DMS53 treated with DMSO at 0.1 percent for 48 hours (cell line): ENCODE data around the gene OR51S1.
"Not testable (repeated sequence)": the region's sequence is repeated elsewhere in the genome, so short reads cannot be mapped to it uniquely, and the experiment has no call there.

ENCODE experiments used
- DNase-seq: peaks from one replicate; lab custom pipeline; 2025; ENCODE audit not compliant: unreplicated experiment; lab: John Stamatoyannopoulos, UW

OR51S1 gene

GRCh38 chr11:4809246-4809645 is 39.8 kb downstream of the OR51S1 start:
- DNase-seq: no peak

- DNase-seq: no peak
These were observed 40.5 kb downstream of the OR51S1 start for GRCh38 chr11:4808476-4808875.

DNA sequence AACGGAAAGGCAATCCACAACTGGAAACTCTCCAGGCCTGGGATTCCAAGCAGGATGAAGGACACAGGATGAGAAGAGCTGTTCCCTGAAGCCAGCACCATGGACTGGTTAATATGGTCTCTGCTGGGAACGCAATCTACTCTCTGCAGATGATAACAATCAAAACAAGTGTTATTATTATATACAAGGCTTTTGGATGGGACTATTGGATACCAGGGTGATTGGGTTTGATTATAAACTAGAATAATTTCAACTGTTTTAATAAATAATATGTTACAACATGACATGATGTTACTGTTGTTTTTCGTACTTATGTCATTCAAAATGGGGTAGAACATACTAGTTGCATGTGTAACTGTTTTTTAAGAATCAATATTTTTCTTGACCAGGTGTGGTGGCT is 44.7 kb downstream of the OR51S1 start, which contains the start of gene OR52R1:
Gene OR52R1 (minus strand): TSS at position 101 of the 400 bp plus-strand sequence. CDS start 0 bp downstream, at position 101.
- DNase-seq: no peak

DNA sequence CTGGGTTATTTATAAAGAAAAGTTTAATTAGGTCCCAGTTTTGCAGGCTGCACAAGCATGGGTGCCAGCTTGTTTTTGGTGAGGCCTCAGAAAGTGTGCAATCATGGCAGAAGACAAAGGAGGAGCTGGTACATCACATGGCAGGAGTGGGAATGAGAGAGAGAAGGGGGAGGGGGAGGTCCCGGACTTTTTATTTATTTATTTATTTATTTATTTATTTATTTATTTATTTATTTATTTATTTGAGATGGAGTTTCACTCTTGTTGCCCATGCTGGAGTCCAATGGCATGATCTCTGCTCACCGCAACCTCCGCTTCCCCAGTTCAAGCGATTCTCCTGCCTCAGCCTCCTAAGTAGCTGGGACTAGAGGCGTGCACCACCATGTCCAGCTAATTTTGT is 47.7 kb downstream of the OR51S1 start:
- not testable (repeated sequence) for DNase-seq

DNA sequence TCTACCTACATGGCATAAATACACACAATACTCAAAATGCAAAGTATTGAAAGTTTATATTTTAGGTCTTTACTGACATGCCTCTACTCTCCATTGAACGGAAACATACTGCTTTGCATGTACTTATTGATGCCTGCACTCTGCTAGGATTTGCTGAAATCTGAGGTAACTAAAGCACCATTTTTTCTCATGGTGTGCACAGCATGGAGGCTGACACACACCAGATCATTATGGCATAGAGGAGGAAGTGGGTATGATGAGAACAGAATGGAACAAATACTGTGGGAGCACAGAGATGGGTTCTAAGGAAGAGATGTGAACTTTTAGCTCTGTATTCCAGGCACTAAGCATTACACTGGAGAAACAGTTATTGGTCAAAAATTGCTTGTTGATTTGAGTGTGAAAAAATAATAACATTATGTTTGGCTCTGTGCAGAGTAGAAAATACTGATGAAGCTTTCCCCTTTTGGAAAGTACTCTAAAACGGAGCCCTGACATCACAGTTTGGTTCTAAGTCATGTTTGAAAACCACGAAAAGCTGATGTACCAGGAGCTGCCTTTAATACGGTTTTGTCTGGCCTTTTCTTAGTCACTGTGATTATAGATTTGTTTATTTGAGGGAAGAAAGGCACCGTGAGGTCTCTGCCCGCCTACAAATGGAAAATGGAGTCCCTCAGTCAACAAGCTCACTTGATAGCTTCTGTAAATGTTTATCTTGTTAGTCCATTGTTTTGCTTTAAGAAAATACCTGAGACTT is 50.4 kb downstream of the OR51S1 start:
- DNase-seq: no peak
